Body of pancreas (tissue), 4 donors: Measurements from ENCODE around the gene MED13L.

Experiments
- POLR2A ChIP-seq, 3 donors: fragments of 450-650 bp; IDR thresholded peaks; one replicate each; pipeline ENCODE4 v1.6.1; 2016; ENCODE audit warnings: antibody characterized with exemption in 3 of 3, mild to moderate bottlenecking in 2 of 3
- TF ChIP-seq, protein P1 (sequence below), 7 experiments: fragments of 450-650 bp in 4 of 7; fragments of 200-600 bp in 3 of 7; sonication (generic) in 3 of 7; IDR thresholded peaks; one replicate each; pipeline ENCODE4 v1.5.1; 2016 to 2019; ENCODE audit warnings: antibody characterized with exemption in 7 of 7

DNA sequence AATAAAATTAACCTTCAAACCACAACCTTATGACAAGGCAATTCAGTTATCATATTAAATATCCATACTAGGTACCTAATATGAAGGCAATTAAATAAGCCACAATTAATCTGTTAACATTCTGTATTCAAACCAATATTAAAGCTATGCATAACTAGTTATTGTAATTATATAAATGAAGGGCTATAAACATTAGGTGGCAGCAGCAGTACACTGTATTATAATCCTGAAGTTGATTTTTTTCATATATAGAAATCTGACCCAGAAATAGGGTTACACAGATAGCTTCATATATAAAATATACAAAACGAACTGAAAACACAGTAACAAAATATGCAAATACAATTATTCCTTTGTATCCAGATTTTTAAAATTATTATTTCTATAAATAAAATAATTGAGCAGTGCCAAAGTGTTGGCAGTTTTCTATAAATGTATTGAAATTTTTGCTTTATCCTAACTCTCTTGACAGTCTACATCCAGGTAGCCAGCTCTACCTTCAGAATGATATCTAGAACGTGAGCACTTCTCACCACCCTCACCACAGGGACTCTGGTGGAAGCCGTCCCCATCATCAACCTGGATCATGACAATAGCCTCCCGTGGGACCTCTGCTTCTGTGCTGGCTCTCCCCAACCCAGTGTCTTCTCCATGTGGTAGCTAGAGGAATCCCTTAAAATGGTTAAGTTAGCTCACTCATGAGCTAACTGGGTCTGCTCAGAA lies 136.2 kb downstream of the MED13L start:
- TF ChIP-seq, protein P1, sequence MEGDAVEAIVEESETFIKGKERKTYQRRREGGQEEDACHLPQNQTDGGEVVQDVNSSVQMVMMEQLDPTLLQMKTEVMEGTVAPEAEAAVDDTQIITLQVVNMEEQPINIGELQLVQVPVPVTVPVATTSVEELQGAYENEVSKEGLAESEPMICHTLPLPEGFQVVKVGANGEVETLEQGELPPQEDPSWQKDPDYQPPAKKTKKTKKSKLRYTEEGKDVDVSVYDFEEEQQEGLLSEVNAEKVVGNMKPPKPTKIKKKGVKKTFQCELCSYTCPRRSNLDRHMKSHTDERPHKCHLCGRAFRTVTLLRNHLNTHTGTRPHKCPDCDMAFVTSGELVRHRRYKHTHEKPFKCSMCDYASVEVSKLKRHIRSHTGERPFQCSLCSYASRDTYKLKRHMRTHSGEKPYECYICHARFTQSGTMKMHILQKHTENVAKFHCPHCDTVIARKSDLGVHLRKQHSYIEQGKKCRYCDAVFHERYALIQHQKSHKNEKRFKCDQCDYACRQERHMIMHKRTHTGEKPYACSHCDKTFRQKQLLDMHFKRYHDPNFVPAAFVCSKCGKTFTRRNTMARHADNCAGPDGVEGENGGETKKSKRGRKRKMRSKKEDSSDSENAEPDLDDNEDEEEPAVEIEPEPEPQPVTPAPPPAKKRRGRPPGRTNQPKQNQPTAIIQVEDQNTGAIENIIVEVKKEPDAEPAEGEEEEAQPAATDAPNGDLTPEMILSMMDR (IDR thresholded peaks at IDR 0.05), result peak in 4 of 7 experiments; percentile 23 to 32 (median 27)
- TF ChIP-seq POLR2A (IDR thresholded peaks at IDR 0.05), result no peak
